WI38 (cell line): ENCODE results near the gene ARHGEF3.

Source experiments
- H3K4me3 ChIP-seq: 2 replicates; pipeline ENCODE4 v1.5.1; 2011; ENCODE audit warnings: low read depth, mild to moderate bottlenecking, control low read depth, low read length
- TF ChIP-seq, protein P1 (sequence below): IDR thresholded peaks from 2 replicates; pipeline ENCODE4 v1.5.1; 2012; ENCODE audit warnings: low read depth, mild to moderate bottlenecking, control low read depth, low read length

Gene ARHGEF3, protein sequence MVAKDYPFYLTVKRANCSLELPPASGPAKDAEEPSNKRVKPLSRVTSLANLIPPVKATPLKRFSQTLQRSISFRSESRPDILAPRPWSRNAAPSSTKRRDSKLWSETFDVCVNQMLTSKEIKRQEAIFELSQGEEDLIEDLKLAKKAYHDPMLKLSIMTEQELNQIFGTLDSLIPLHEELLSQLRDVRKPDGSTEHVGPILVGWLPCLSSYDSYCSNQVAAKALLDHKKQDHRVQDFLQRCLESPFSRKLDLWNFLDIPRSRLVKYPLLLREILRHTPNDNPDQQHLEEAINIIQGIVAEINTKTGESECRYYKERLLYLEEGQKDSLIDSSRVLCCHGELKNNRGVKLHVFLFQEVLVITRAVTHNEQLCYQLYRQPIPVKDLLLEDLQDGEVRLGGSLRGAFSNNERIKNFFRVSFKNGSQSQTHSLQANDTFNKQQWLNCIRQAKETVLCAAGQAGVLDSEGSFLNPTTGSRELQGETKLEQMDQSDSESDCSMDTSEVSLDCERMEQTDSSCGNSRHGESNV

DNA sequence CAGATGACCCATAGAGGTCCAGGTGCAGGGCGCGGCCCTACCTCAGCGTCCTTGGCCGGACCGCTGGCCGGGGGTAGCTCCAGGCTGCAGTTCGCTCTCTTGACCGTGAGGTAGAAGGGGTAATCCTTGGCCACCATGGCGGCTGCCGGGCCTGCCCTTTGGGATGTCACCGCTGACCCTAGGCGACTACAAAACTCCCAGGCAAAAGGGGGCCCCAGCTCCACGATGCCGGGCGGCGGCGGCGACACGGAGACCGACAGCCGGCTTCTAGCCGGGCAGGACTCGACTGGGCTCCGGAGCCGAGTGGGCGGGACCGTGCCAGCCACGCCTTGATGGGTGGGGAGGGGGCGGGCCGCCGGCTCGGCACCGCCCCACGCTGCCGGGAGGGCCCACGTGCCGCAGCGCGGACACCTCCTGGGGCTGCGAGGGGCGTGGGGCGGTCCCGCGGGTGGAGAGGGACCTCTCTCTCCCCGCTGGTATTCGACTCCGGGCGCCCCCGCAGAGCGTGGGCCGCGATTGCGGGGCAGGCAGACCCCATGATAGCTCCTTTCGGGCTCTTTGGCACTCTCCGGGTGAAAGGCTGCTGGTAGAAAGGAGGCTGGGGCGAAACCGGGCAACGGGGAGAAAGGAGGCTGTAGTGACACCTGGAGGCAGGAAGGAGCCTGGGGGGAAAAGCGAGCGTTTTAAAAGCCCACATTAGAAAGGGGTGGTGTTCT lies at the start of gene ARHGEF3:
ARHGEF3 (minus strand) TSS at position 288 of the 716 bp plus-strand sequence; CDS start at position 137, 151 bp downstream.
- TF ChIP-seq, protein P1, sequence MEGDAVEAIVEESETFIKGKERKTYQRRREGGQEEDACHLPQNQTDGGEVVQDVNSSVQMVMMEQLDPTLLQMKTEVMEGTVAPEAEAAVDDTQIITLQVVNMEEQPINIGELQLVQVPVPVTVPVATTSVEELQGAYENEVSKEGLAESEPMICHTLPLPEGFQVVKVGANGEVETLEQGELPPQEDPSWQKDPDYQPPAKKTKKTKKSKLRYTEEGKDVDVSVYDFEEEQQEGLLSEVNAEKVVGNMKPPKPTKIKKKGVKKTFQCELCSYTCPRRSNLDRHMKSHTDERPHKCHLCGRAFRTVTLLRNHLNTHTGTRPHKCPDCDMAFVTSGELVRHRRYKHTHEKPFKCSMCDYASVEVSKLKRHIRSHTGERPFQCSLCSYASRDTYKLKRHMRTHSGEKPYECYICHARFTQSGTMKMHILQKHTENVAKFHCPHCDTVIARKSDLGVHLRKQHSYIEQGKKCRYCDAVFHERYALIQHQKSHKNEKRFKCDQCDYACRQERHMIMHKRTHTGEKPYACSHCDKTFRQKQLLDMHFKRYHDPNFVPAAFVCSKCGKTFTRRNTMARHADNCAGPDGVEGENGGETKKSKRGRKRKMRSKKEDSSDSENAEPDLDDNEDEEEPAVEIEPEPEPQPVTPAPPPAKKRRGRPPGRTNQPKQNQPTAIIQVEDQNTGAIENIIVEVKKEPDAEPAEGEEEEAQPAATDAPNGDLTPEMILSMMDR: peak; percentile 14; the same call in 1 of the 2 replicates
- H3K4me3 ChIP-seq: peak within 1 kb of the TSS; percentile 58

DNA sequence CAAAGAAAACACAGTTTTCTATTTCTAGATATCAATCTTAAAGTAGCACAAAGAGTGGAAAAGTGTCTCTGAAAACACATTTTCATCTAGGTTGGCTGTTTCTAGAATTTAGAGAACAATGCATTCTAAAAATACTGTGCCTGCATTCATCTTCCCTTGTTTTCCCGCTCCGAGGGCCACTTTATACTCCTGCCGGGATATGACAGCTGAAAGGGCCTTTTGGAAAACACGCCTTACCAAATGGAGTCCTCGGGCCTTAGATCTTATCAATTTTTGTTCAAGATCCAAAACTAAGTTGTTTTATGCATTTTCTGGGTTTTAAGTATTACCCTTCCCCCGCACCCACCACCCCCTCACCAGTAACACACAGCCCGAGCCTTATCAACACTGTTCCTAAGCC lies 47.9 kb upstream of the ARHGEF3 start:
- TF ChIP-seq, protein P1: no peak

DNA sequence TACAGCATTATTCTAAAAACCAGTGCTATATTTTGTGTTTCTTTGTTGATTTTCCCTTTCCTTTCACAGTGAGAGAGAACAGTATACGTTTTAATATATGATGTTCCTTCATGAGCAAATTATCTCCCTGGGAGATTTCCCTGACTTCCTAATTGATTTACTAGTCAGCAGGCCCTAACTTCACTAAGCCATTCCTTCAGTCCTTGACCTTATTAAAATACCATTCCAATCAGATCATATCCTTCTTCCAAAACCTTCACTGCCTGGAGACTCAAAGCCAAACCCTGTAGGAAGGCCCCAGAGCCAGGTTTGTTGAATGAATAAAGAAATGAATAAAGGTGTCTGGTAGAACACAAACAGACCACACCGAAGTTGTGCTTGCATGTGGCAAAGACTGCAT lies 43.8 kb upstream of the ARHGEF3 start:
- no peak overlapping the region for H3K4me3 ChIP-seq
- TF ChIP-seq, protein P1: no peak

More for the DNA sequence above, 47.9 kb upstream of the ARHGEF3 start:
- no peak overlapping the region for H3K4me3 ChIP-seq

DNA sequence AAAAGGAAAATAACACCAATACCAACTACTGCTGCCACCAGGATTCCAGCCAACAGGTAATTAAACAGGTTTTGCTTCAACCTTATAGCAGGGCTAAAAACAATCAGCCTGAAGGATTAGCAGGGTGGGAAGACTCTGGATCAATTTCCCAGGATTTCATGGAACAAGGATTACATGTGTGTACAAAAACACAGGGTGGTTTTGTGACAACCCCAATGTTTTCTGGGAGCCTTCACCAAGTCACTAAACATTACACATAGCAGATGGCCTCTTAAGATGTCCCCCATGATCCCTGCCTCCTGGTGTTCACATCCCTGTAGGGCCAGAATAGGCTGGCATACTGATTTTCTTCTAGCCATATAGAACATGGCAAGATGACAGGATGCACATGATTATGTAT lies 42.8 kb upstream of the ARHGEF3 start:
- TF ChIP-seq, protein P1: no peak

DNA sequence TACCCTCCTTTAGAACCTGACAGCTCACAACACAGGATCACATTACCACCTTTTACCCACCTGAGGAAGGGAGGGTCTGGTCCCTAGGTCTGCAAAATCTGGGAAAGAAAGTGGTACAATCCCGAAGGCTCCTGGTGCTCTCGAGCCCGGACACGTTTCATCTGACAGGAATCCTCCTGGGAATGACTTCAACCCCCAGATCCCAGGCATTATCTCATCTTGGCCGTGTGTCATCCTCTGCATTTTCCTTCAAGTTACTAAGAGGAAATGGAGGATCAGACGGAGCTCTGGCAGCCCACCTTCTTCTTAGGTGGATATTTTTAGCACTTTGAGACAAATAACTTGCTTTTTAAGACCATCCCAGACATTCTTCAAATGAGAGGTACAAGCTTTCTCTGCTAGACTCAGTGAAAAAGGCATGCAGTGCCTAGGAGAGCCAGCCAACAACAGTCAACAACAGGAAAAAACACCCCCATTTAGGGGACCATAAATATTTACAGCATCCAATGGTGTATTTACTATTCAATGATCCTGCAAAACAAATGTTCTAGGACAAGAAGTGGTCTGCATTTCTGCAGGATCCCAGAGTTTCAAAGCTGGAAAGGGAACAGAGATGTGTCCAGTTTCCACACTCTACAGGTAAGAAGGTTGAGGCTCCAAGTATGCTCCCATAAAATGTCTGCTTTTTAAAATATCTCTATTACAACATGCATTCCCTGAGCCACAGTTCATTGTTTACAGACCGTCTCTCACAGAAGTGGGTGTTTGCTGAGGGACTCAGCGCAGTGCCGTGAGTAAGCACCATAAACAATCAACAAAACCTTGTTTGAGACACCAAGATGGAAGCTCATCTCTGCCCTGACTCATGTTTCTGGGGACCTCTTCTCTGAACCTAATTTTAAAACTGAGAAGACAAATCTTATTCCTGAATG lies 38.3 kb upstream of the ARHGEF3 start:
- TF ChIP-seq, protein P1: no peak
- H3K4me3 ChIP-seq: no peak overlapping the region

More for the DNA sequence above, 42.8 kb upstream of the ARHGEF3 start:
- no peak overlapping the region for H3K4me3 ChIP-seq

DNA sequence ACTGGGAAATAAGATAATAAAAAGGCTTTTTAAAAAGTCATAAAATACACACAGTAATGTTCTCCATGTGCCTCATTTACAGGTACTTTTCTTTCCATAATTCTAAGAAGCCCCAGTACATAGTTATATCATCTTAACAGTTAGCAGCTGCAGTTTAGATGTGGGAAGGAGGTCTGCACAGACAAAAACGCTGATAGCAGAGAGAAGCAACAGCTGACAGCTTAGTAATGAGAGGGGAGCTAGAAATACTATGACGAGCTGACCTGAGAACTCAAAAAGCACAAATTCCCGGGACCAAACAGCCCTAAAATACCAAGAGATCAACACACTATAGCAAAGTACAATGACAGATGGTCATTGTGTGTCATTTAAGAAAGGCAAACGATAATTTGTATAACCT lies 36.7 kb upstream of the ARHGEF3 start:
- no peak overlapping the region for H3K4me3 ChIP-seq
- TF ChIP-seq, protein P1: no peak
